ENCODE data around the gene GINS2.

Gene GINS2

GRCh38 chr16:85677383-85677967 is 11.3 kb downstream of the GINS2 start:
- ATAC-seq = no peak
- TF ChIP-seq ZNF8 (CRISPR knock-in tag; IDR thresholded peaks at IDR 0.05) (no peak), TCF4 (CRISPR knock-in tag; IDR thresholded peaks at IDR 0.05; ENCODE audit: borderline replicate concordance) (no peak), CSDC2 (CRISPR knock-in tag; IDR thresholded peaks at IDR 0.05) (no peak), PPARA (CRISPR knock-in tag; IDR thresholded peaks at IDR 0.05; ENCODE audit: borderline replicate concordance) (no peak), BACH2 (CRISPR knock-in tag; IDR thresholded peaks at IDR 0.05; ENCODE audit: borderline replicate concordance) (no peak), TSHZ2 (CRISPR knock-in tag; IDR thresholded peaks at IDR 0.05) (no peak), ZFP30 (CRISPR knock-in tag; IDR thresholded peaks at IDR 0.05) (no peak), OSR1 (CRISPR knock-in tag; IDR thresholded peaks at IDR 0.05) (no peak)

GRCh38 chr16:85676466-85676865 is 12.3 kb downstream of the GINS2 start:
- no peak for ATAC-seq
- TF ChIP-seq GLIS3 (CRISPR knock-in tag; IDR thresholded peaks at IDR 0.05) (no peak), CREB5 (CRISPR knock-in tag; IDR thresholded peaks at IDR 0.05; ENCODE audit: low read depth) (no peak), ZNF565 (CRISPR knock-in tag; conservative IDR thresholded peaks at IDR 0.05; ENCODE audit: low read depth) (no peak), ESRRG (CRISPR knock-in tag; IDR thresholded peaks at IDR 0.05) (no peak), ZNF70 (CRISPR knock-in tag; IDR thresholded peaks at IDR 0.05) (no peak), PATZ1 (CRISPR knock-in tag; IDR thresholded peaks at IDR 0.05; ENCODE audit: borderline replicate concordance) (no peak), ZC3H10 (CRISPR knock-in tag; IDR thresholded peaks at IDR 0.05) (no peak), TCF4 (CRISPR knock-in tag; IDR thresholded peaks at IDR 0.05; ENCODE audit: borderline replicate concordance) (no peak), OSR1 (CRISPR knock-in tag; IDR thresholded peaks at IDR 0.05) (no peak), ZFP30 (CRISPR knock-in tag; IDR thresholded peaks at IDR 0.05) (no peak), TOX (CRISPR knock-in tag; IDR thresholded peaks at IDR 0.05; ENCODE audit: borderline replicate concordance) (no peak), CSRNP3 (CRISPR knock-in tag; IDR thresholded peaks at IDR 0.05) (no peak), PPARA (CRISPR knock-in tag; IDR thresholded peaks at IDR 0.05; ENCODE audit: borderline replicate concordance) (no peak), ARNTL (CRISPR knock-in tag; IDR thresholded peaks at IDR 0.05; ENCODE audit: borderline replicate concordance, low read depth) (no peak)

GRCh38 chr16:85675251-85675874 is 13.4 kb downstream of the GINS2 start:
- ATAC-seq = peak; percentile 53
- TF ChIP-seq CSRNP3 (CRISPR knock-in tag; IDR thresholded peaks at IDR 0.05) (no peak), ESRRG (CRISPR knock-in tag; IDR thresholded peaks at IDR 0.05) (no peak), CREB5 (CRISPR knock-in tag; IDR thresholded peaks at IDR 0.05; ENCODE audit: low read depth) (no peak), PPARA (CRISPR knock-in tag; IDR thresholded peaks at IDR 0.05; ENCODE audit: borderline replicate concordance) (no peak), ARNTL (CRISPR knock-in tag; IDR thresholded peaks at IDR 0.05; ENCODE audit: borderline replicate concordance, low read depth) (no peak), BACH2 (CRISPR knock-in tag; IDR thresholded peaks at IDR 0.05; ENCODE audit: borderline replicate concordance) (no peak), PATZ1 (CRISPR knock-in tag; IDR thresholded peaks at IDR 0.05; ENCODE audit: borderline replicate concordance) (no peak), TSHZ2 (CRISPR knock-in tag; IDR thresholded peaks at IDR 0.05) (no peak), ISL1 (CRISPR knock-in tag; IDR thresholded peaks at IDR 0.05) (no peak), ZNF565 (CRISPR knock-in tag; conservative IDR thresholded peaks at IDR 0.05; ENCODE audit: low read depth) (no peak), TOX (CRISPR knock-in tag; IDR thresholded peaks at IDR 0.05; ENCODE audit: borderline replicate concordance) (no peak)
